WTC11 (cell line): ENCODE results near the gene AIF1. TPM values are rescaled to one million over a fixed set of nuclear protein-coding genes. Genes with fewer than 3 reads are reported as not detected.

Experiments
- ATAC-seq: fragments of 200-7000 bp; cut with Tn5 transposase; 2 replicates; pipeline ENCODE4 v1.10.0; 2021; ENCODE audit warnings: mild to moderate bottlenecking, moderate library complexity
- CTCF ChIA-PET: fragments of 300-600 bp; sonication (Branson Sonifier 250); formaldehyde crosslinking; loops from one replicate; lab custom pipeline; 2021; ENCODE audit warnings: antibody characterized with exemption; lab: Charles Lee
- POLR2A ChIA-PET: fragments of 350-600 bp; sonication (Branson Sonifier 250); formaldehyde crosslinking; loops from one replicate; lab custom pipeline; 2021; ENCODE audit warnings: antibody characterized with exemption; lab: Charles Lee
- DNase-seq: peaks from one replicate; pipeline ENCODE4 v3.0.0; 2021; ENCODE audit warnings: low spot score
- H3K27ac Mint-ChIP-seq: 2 replicates; pipeline ENCODE4 v1.8.0; 2021; ENCODE audit warnings: mixed read lengths
- H3K27me3 Mint-ChIP-seq: 2 replicates; pipeline ENCODE4 v1.8.0; 2021; ENCODE audit warnings: low read depth, mild to moderate bottlenecking, moderate library complexity, mixed read lengths
- H3K36me3 Mint-ChIP-seq: 2 replicates; pipeline ENCODE4 v1.8.0; 2021; ENCODE audit warnings: mixed read lengths
- H3K4me1 Mint-ChIP-seq: 2 replicates; pipeline ENCODE4 v1.8.0; 2022; ENCODE audit warnings: mixed read lengths
- H3K4me3 Mint-ChIP-seq: 2 replicates; pipeline ENCODE4 v1.8.0; 2021; ENCODE audit warnings: mild to moderate bottlenecking, moderate library complexity, mixed read lengths
- H3K9me3 Mint-ChIP-seq: 2 replicates; pipeline ENCODE4 v1.8.0; 2021; ENCODE audit warnings: mixed read lengths
- ATF6 ChIP-seq: sonication (generic); formaldehyde crosslinking; IDR thresholded peaks from 2 replicates; pipeline ENCODE4 v1.8.1; 2023; ENCODE audit warnings: mild to moderate bottlenecking, missing genetic modification reagents
- CREM ChIP-seq: sonication (generic); formaldehyde crosslinking; IDR thresholded peaks from 2 replicates; pipeline ENCODE4 v1.8.1; 2022; ENCODE audit warnings: mild to moderate bottlenecking, missing genetic modification reagents, moderate library complexity
- KAT7 ChIP-seq: sonication (generic); formaldehyde crosslinking; IDR thresholded peaks from 2 replicates; pipeline ENCODE4 v1.8.1; 2023; ENCODE audit warnings: missing genetic modification reagents, mild to moderate bottlenecking, borderline replicate concordance
- MYBL2 ChIP-seq: sonication (generic); formaldehyde crosslinking; IDR thresholded peaks from 2 replicates; pipeline ENCODE4 v1.8.1; 2023; ENCODE audit warnings: mild to moderate bottlenecking, moderate library complexity, missing genetic modification reagents
- NFE2L1 ChIP-seq: sonication (generic); formaldehyde crosslinking; IDR thresholded peaks from 2 replicates; pipeline ENCODE4 v1.8.1; 2023; ENCODE audit warnings: missing genetic modification reagents
- NFYB ChIP-seq: sonication (generic); formaldehyde crosslinking; conservative IDR thresholded peaks from 2 replicates; pipeline ENCODE4 v1.8.0; 2022; ENCODE audit warnings: low read depth, missing genetic modification reagents
- SOX15 ChIP-seq: fragments of 250-450 bp; sonication (Bioruptor Pico); IDR thresholded peaks from 2 replicates; pipeline ENCODE4 v1.9.0; 2021; ENCODE audit warnings: mild to moderate bottlenecking
- ZNF121 ChIP-seq: sonication (generic); formaldehyde crosslinking; IDR thresholded peaks from 2 replicates; pipeline ENCODE4 v1.8.0; 2023; ENCODE audit warnings: missing genetic modification reagents
- ZNF232 ChIP-seq: sonication (generic); formaldehyde crosslinking; IDR thresholded peaks from 2 replicates; pipeline ENCODE4 v1.8.0; 2022; ENCODE audit warnings: mild to moderate bottlenecking, missing genetic modification reagents
- ZNF396 ChIP-seq: fragments of 250-450 bp; sonication (Bioruptor Pico); IDR thresholded peaks from 2 replicates; pipeline ENCODE4 v1.8.0; 2021; ENCODE audit warnings: mild to moderate bottlenecking, moderate library complexity, borderline replicate concordance
- ZNF532 ChIP-seq: fragments of 250-450 bp; sonication (Bioruptor Pico); IDR thresholded peaks from 2 replicates; pipeline ENCODE4 v1.9.0; 2021; ENCODE audit warnings: mild to moderate bottlenecking, borderline replicate concordance
- total RNA-seq: library from RNA; stranded (reverse); gene quantifications from 3 replicates; pipeline ENCODE4 v1.2.3, GENCODE V29; 2021
- TF ChIP-seq, protein P1 (sequence below): fragments of 250-450 bp; sonication (Bioruptor Pico); IDR thresholded peaks from 2 replicates; pipeline ENCODE4 v1.9.0; 2021; ENCODE audit warnings: mild to moderate bottlenecking
- TF ChIP-seq, protein P2 (sequence below): fragments of 250-450 bp; sonication (Bioruptor Pico); conservative IDR thresholded peaks from 2 replicates; pipeline ENCODE4 v1.9.0; 2021; ENCODE audit warnings: mild to moderate bottlenecking
- TF ChIP-seq, protein P3 (sequence below): sonication (generic); formaldehyde crosslinking; IDR thresholded peaks from 2 replicates; pipeline ENCODE4 v1.8.1; 2023; ENCODE audit warnings: mild to moderate bottlenecking, missing genetic modification reagents, moderate library complexity
- TF ChIP-seq, protein P4 (sequence below): sonication (generic); formaldehyde crosslinking; IDR thresholded peaks from 2 replicates; pipeline ENCODE4 v1.8.1; 2023; ENCODE audit warnings: mild to moderate bottlenecking, missing genetic modification reagents
- TF ChIP-seq, protein P5 (sequence below): sonication (generic); formaldehyde crosslinking; IDR thresholded peaks from 2 replicates; pipeline ENCODE4 v1.8.1; 2023; ENCODE audit warnings: mild to moderate bottlenecking, moderate library complexity, missing genetic modification reagents
- TF ChIP-seq, protein P6 (sequence below): sonication (generic); formaldehyde crosslinking; IDR thresholded peaks from 2 replicates; pipeline ENCODE4 v1.8.1; 2022; ENCODE audit warnings: low read depth, missing genetic modification reagents, borderline replicate concordance
- TF ChIP-seq, protein P7 (sequence below): fragments of 250-450 bp; sonication (Bioruptor Pico); IDR thresholded peaks from 2 replicates; pipeline ENCODE4 v1.9.0; 2021; ENCODE audit warnings: moderate library complexity, mild to moderate bottlenecking, inconsistent platforms, borderline replicate concordance
- TF ChIP-seq, protein P8 (sequence below): sonication (generic); formaldehyde crosslinking; IDR thresholded peaks from 2 replicates; pipeline ENCODE4 v1.8.1; 2022; ENCODE audit warnings: mild to moderate bottlenecking, missing genetic modification reagents, moderate library complexity, borderline replicate concordance

The AIF1 gene
- total RNA-seq, 1 experiment from 2014 or later = 5.4 TPM

- ATAC-seq (peak; percentile 34), DNase-seq (peak; percentile 78)
- no peaks in the 10 kb centered on the region for H3K9me3 Mint-ChIP-seq
- ChIA-PET CTCF (interaction anchor here (0.6 to 1.7 kb wide), 4 partner anchors 23 to 186 kb away, joined by 3 to 10 read pairs (median 4); no protein-coding TSS in a partner anchor), POLR2A (interaction anchor here (1.0 kb wide), 1 partner anchor 80 kb away, joined by 5 read pairs; the partner anchor contains the start of gene DDX39B)
- peaks cover 23% of the 10 kb centered on the region for H3K4me1 Mint-ChIP-seq
- H3K27ac Mint-ChIP-seq = peak within 1 kb of the TSS; percentile 100
- H3K27me3 Mint-ChIP-seq = no peaks in the 10 kb centered on the region; the same call in 1 of the 2 replicates
- H3K4me3 Mint-ChIP-seq = peak within 1 kb of the TSS; percentile 92
- peaks cover 45% of the 10 kb centered on the region for H3K36me3 Mint-ChIP-seq
- TF ChIP-seq MYBL2 = no peak
- peak; percentile 62; the same call in 1 of the 2 replicates for TF ChIP-seq ZNF232
- TF ChIP-seq ZNF121 = no peak
- TF ChIP-seq SOX15 (CRISPR knock-in tag) = no peak
- TF ChIP-seq NFE2L1 = no peak
- TF ChIP-seq KAT7 (CRISPR knock-in tag) = peak; percentile 93; the same call in 1 of the 2 replicates
- TF ChIP-seq, protein P1, sequence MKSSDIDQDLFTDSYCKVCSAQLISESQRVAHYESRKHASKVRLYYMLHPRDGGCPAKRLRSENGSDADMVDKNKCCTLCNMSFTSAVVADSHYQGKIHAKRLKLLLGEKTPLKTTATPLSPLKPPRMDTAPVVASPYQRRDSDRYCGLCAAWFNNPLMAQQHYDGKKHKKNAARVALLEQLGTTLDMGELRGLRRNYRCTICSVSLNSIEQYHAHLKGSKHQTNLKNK (CRISPR knock-in tag) = no peak
- no peak for TF ChIP-seq NFYB (CRISPR knock-in tag)
- TF ChIP-seq, protein P2, sequence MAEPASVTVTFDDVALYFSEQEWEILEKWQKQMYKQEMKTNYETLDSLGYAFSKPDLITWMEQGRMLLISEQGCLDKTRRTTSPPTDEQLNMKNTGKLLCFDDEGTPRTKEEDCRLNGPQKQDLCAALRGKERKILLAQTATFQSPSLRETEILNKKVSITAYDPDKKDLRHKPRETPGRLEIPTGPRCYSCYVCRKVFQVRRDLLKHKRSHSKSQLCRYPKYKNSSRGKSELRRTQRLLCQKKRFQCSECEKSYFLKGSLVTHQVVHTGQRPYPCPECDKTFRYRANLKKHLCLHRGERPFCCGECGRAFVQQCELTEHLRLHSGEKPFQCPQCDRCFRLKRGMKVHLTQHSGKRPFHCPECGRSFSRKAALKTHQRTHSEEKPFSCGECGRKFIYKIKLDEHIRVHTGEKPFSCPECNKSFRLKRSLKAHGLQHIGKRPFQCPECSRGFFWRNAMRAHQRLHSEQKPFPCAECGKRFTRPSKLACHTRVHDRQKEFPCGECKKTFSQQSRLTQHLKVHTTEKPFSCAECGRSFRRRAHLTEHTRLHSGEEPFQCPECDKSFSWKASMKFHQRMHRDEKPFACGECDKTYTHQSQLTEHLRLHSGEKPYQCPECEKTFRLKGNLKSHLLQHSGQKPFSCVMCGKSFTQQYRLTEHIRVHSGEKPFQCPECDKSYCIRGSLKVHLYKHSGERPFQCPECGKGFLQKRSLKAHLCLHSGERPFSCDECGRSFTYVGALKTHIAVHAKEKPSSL (CRISPR knock-in tag) = no peak
- TF ChIP-seq, protein P3, sequence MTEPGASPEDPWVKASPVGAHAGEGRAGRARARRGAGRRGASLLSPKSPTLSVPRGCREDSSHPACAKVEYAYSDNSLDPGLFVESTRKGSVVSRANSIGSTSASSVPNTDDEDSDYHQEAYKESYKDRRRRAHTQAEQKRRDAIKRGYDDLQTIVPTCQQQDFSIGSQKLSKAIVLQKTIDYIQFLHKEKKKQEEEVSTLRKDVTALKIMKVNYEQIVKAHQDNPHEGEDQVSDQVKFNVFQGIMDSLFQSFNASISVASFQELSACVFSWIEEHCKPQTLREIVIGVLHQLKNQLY (CRISPR knock-in tag) = no peak
- no peak for TF ChIP-seq ATF6 (CRISPR knock-in tag)
- TF ChIP-seq, protein P4, sequence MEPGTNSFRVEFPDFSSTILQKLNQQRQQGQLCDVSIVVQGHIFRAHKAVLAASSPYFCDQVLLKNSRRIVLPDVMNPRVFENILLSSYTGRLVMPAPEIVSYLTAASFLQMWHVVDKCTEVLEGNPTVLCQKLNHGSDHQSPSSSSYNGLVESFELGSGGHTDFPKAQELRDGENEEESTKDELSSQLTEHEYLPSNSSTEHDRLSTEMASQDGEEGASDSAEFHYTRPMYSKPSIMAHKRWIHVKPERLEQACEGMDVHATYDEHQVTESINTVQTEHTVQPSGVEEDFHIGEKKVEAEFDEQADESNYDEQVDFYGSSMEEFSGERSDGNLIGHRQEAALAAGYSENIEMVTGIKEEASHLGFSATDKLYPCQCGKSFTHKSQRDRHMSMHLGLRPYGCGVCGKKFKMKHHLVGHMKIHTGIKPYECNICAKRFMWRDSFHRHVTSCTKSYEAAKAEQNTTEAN (CRISPR knock-in tag) = peak; percentile 77; the same call in 1 of the 2 replicates
- TF ChIP-seq, protein P5, sequence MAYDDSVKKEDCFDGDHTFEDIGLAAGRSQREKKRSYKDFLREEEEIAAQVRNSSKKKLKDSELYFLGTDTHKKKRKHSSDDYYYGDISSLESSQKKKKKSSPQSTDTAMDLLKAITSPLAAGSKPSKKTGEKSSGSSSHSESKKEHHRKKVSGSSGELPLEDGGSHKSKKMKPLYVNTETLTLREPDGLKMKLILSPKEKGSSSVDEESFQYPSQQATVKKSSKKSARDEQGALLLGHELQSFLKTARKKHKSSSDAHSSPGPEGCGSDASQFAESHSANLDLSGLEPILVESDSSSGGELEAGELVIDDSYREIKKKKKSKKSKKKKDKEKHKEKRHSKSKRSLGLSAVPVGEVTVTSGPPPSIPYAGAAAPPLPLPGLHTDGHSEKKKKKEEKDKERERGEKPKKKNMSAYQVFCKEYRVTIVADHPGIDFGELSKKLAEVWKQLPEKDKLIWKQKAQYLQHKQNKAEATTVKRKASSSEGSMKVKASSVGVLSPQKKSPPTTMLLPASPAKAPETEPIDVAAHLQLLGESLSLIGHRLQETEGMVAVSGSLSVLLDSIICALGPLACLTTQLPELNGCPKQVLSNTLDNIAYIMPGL (CRISPR knock-in tag) = peak; percentile 59
- TF ChIP-seq, protein P6, sequence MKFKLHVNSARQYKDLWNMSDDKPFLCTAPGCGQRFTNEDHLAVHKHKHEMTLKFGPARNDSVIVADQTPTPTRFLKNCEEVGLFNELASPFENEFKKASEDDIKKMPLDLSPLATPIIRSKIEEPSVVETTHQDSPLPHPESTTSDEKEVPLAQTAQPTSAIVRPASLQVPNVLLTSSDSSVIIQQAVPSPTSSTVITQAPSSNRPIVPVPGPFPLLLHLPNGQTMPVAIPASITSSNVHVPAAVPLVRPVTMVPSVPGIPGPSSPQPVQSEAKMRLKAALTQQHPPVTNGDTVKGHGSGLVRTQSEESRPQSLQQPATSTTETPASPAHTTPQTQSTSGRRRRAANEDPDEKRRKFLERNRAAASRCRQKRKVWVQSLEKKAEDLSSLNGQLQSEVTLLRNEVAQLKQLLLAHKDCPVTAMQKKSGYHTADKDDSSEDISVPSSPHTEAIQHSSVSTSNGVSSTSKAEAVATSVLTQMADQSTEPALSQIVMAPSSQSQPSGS (CRISPR knock-in tag) = no peak
- TF ChIP-seq ZNF396 (CRISPR knock-in tag) = no peak
- TF ChIP-seq ZNF532 = no peak
- TF ChIP-seq, protein P7, sequence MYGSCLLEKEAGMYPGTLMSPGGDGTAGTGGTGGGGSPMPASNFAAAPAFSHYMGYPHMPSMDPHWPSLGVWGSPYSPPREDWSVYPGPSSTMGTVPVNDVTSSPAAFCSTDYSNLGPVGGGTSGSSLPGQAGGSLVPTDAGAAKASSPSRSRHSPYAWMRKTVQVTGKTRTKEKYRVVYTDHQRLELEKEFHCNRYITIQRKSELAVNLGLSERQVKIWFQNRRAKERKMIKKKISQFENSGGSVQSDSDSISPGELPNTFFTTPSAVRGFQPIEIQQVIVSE = no peak
- TF ChIP-seq CREM (CRISPR knock-in tag) = no peak
- TF ChIP-seq, protein P8, sequence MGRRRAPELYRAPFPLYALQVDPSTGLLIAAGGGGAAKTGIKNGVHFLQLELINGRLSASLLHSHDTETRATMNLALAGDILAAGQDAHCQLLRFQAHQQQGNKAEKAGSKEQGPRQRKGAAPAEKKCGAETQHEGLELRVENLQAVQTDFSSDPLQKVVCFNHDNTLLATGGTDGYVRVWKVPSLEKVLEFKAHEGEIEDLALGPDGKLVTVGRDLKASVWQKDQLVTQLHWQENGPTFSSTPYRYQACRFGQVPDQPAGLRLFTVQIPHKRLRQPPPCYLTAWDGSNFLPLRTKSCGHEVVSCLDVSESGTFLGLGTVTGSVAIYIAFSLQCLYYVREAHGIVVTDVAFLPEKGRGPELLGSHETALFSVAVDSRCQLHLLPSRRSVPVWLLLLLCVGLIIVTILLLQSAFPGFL (CRISPR knock-in tag) = no peak
These were observed 5.7 kb downstream of the AIF1 start, which contains the start of gene PRRC2A for GRCh38 chr6:31620586-31621319. Gene PRRC2A (plus strand): TSS chr6:31620715. CDS start chr6:31622790, 2,075 bp downstream.
